Transverse colon (tissue), 4 donors: ENCODE measurements around the gene ELK4.
A peak's percentile ranks its signal among the peaks of the same experiment; 100 is the strongest.

ENCODE experiments used
- CTCF ChIP-seq, 5 experiments: fragments of 200-600 bp in 3 of 5; fragments of 450-650 bp in 2 of 5; sonication (generic) in 3 of 5; IDR thresholded peaks; 1 replicate in 2 of 5; 2 replicates in 3 of 5; pipeline ENCODE4 v1.5.1; 2016 to 2017; ENCODE audit warnings: antibody characterized with exemption in 5 of 5, inconsistent platforms in 3 of 5, mild to moderate bottlenecking in 2 of 5, moderate library complexity in 1 of 5
- POLR2A ChIP-seq: fragments of 450-650 bp; IDR thresholded peaks from one replicate; pipeline ENCODE4 v1.6.1; 2016; ENCODE audit warnings: antibody characterized with exemption, mild to moderate bottlenecking, moderate library complexity
- POLR2AphosphoS5 ChIP-seq, 3 donors: sonication (generic); formaldehyde crosslinking; IDR thresholded peaks; one replicate each; pipeline ENCODE4 v1.6.1; 2016; ENCODE audit warnings: antibody characterized with exemption in 3 of 3

- TF ChIP-seq CTCF (IDR thresholded peaks at IDR 0.05) = no peak
- peak in 1 of 3 donors; percentile 24 for TF ChIP-seq POLR2AphosphoS5 (IDR thresholded peaks at IDR 0.05)
- TF ChIP-seq POLR2A = peak; percentile 50
These were observed 49.1 kb downstream of the ELK4 start for GRCh38 chr1:205582471-205583291.
